CD4-positive, alpha-beta T cell (primary cell): ENCODE measurements around the gene FRMD4B. TPM values are rescaled to one million over a fixed set of nuclear protein-coding genes. Genes with fewer than 3 reads are reported as not detected.
A peak's percentile ranks its signal among the peaks of the same experiment; 100 is the strongest.

ENCODE experiments used
- ATAC-seq: fragments of 200-7000 bp; cut with Tn5 transposase; one replicate; pipeline ENCODE4 v1.10.0; 2022; ENCODE audit warnings: mild to moderate bottlenecking; ENCODE audit not compliant: poor library complexity
- CTCF ChIA-PET: fragments of 350-600 bp; sonication (Branson Sonifier 250); formaldehyde crosslinking; loops from one replicate; lab custom pipeline; 2021; ENCODE audit warnings: antibody characterized with exemption, inconsistent platforms; lab: Charles Lee
- POLR2A ChIA-PET: fragments of 350-600 bp; sonication (Branson Sonifier 250); formaldehyde crosslinking; loops from one replicate; lab custom pipeline; 2021; ENCODE audit warnings: antibody characterized with exemption, inconsistent platforms; lab: Charles Lee
- DNase-seq, 14 experiments: peaks; one replicate each; pipeline ENCODE4 v3.0.0-alpha.2; 2013 to 2020; ENCODE audit warnings: mixed read lengths in 2 of 14
- H3K27ac ChIP-seq, 2 donors: one replicate each; pipeline versions ENCODE4 v1.5.1 to v1.7.0; 2013; ENCODE audit warnings: low read length in 2 of 2, low read depth in 1 of 2, mild to moderate bottlenecking in 1 of 2
- H3K27me3 ChIP-seq, 2 experiments: 1 replicate in 1 of 2; 2 replicates in 1 of 2; pipeline versions ENCODE4 v1.6.1 to v1.7.0; 2013; ENCODE audit warnings: low read length in 2 of 2, control low read depth in 1 of 2, mild to moderate bottlenecking in 1 of 2, moderate library complexity in 1 of 2; ENCODE audit not compliant: insufficient read depth in 2 of 2, control insufficient read depth in 1 of 2
- H3K36me3 ChIP-seq: one replicate; pipeline ENCODE4 v1.6.1; 2013; ENCODE audit warnings: low read length, control low read depth; ENCODE audit not compliant: insufficient read depth
- H3K4me1 ChIP-seq: one replicate; pipeline ENCODE4 v1.6.1; 2013; ENCODE audit warnings: low read length, control low read depth; ENCODE audit not compliant: insufficient read depth
- H3K4me3 ChIP-seq: one replicate; pipeline ENCODE4 v1.5.1; 2013; ENCODE audit warnings: mild to moderate bottlenecking, low read length, moderate library complexity
- H3K9me3 ChIP-seq, 2 experiments: 1 replicate in 1 of 2; 2 replicates in 1 of 2; pipeline versions ENCODE4 v1.6.1 to v1.7.0; 2013; ENCODE audit warnings: low read length in 2 of 2, mild to moderate bottlenecking in 2 of 2, control low read depth in 1 of 2, moderate library complexity in 1 of 2; ENCODE audit not compliant: control insufficient read depth in 1 of 2, insufficient read depth in 1 of 2
- H3K27ac Mint-ChIP-seq: one replicate; pipeline ENCODE4 v1.8.0; 2020; ENCODE audit warnings: mixed read lengths
- H3K27me3 Mint-ChIP-seq: one replicate; pipeline ENCODE4 v1.8.0; 2021; ENCODE audit warnings: mixed read lengths
- H3K36me3 Mint-ChIP-seq: one replicate; pipeline ENCODE4 v1.8.0; 2021; ENCODE audit warnings: low read depth, mixed read lengths
- H3K4me1 Mint-ChIP-seq: one replicate; pipeline ENCODE4 v1.8.0; 2021; ENCODE audit warnings: low read depth, mixed read lengths
- H3K4me3 Mint-ChIP-seq: one replicate; pipeline ENCODE4 v1.8.0; 2020; ENCODE audit warnings: mild to moderate bottlenecking, mixed read lengths
- H3K9me3 Mint-ChIP-seq: one replicate; pipeline ENCODE4 v1.8.0; 2020; ENCODE audit warnings: mixed read lengths
- CTCF ChIP-seq: fragments of 200-600 bp; IDR thresholded peaks from one replicate; pipeline ENCODE4 v1.8.0; 2022; ENCODE audit warnings: antibody characterized with exemption, mild to moderate bottlenecking
- intact Hi-C, 2 experiments: fragments of 100-400 bp; cut with DNase I in 1 of 2; cut with micrococcal nuclease in 1 of 2; formaldehyde crosslinking; loops; one replicate each; pipeline versions ENCODE4 v1.15.1 to v1.9.0; 2023 to 2025; cut with DNase I, micrococcal nuclease
- total RNA-seq, 174 experiments: library from RNA in 2 of 174; stranded (reverse) in 2 of 174; gene quantifications; one replicate each; pipeline ENCODE4 v1.2.3 and lab custom pipeline; 2021 to 2026

Gene FRMD4B
- total RNA-seq, 2 experiments from 2014 or later: 5.5 to 7.7 TPM

DNA sequence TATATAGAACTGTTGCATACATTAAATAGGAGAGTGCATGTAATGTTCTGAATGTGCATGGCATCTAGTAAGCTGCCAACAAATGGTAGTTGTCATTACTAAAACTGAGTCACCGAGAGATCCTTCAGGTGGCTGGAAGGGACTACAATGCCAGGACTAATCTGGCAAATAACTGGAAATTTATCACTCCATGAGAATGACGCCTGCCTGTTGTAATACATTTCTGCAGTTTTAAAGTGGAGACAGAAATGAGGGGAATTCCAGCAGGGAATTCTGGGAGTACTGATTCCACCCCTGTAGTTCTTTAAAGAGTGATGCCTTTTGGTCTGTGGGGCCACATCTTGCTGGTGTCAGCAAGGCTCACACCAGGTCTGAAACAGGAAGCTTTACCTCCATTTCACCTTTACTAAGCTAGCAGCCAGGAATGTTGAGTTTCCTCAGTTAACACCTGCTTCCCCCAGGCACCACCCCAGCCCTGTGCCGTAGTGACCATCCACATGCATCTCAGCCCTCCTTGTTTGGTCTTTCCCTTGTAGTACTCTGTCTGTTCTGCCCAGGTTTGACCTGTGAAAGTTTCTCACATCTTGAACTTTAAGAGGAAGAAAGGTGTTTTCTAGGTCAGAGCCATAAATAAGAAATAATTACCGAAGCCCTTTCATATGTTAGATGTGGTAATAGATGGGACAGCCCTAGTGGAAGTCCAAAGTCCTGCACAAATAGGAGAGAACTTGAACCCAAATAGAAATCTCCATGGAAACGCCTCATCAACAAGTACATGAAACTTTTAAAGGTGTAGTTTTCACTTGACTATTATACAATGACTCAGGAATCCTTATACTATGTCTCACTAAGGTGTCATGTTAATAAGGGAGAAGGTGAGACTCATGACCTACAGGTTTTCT, 206.8 kb downstream of the FRMD4B start:
- Mint-ChIP-seq H3K4me3 (no peak overlapping the region), H3K27me3 (no peaks in the 10 kb centered on the region), H3K27ac (no peak overlapping the region), H3K36me3 (peaks cover 14% of the 10 kb centered on the region), H3K4me1 (peaks cover 6% of the 10 kb centered on the region), H3K9me3 (no peaks in the 10 kb centered on the region)
- ChIA-PET CTCF (interaction anchor here (0.6 to 1.9 kb wide), 2 partner anchors 11 to 128 kb away, joined by 3 to 6 read pairs; no protein-coding TSS in a partner anchor), POLR2A (no interaction called here)
- no peak overlapping the region for H3K4me3 ChIP-seq
- H3K4me1 ChIP-seq: peaks cover 11% of the 10 kb centered on the region
- no peaks in the 10 kb centered on the region for H3K27me3 ChIP-seq
- DNase-seq: peak in 1 of 14 experiments; percentile 32
- intact Hi-C loops: no loop called here
- H3K36me3 ChIP-seq: peaks cover 69% of the 10 kb centered on the region
- no peak for TF ChIP-seq CTCF
- no peaks in the 10 kb centered on the region for H3K9me3 ChIP-seq
- H3K27ac ChIP-seq: no peak overlapping the region
- ATAC-seq: no peak

- no peak overlapping the region for H3K27ac Mint-ChIP-seq
- Histone ChIP-seq H3K4me1 (peaks cover 11% of the 10 kb centered on the region), H3K27me3 (no peaks in the 10 kb centered on the region), H3K27ac (no peak overlapping the region), H3K36me3 (peaks cover 68% of the 10 kb centered on the region), H3K4me3 (no peak overlapping the region), H3K9me3 (no peaks in the 10 kb centered on the region)
- no peak for ATAC-seq
- CTCF ChIA-PET: interaction anchor here (1.9 kb wide), 1 partner anchor 129 kb away, joined by 6 read pairs; no protein-coding TSS in a partner anchor
- DNase-seq: no peak
- peaks cover 14% of the 10 kb centered on the region for H3K36me3 Mint-ChIP-seq
- intact Hi-C loops: no loop called here
- no peak for TF ChIP-seq CTCF
- no peaks in the 10 kb centered on the region for H3K9me3 Mint-ChIP-seq
- H3K4me1 Mint-ChIP-seq: peaks cover 6% of the 10 kb centered on the region
- no peak overlapping the region for H3K4me3 Mint-ChIP-seq
- POLR2A ChIA-PET: no interaction called here
- no peaks in the 10 kb centered on the region for H3K27me3 Mint-ChIP-seq
Measured at GRCh38 chr3:69178082-69178481, 207.8 kb downstream of the FRMD4B start.

GRCh38 chr3:69174871-69175737, 210.8 kb downstream of the FRMD4B start:
- Histone ChIP-seq H3K27ac (no peak overlapping the region), H3K4me1 (peaks cover 11% of the 10 kb centered on the region), H3K27me3 (no peaks in the 10 kb centered on the region), H3K9me3 (no peaks in the 10 kb centered on the region), H3K4me3 (no peak overlapping the region), H3K36me3 (peaks cover 65% of the 10 kb centered on the region)
- Mint-ChIP-seq H3K9me3 (no peaks in the 10 kb centered on the region), H3K4me3 (no peak overlapping the region), H3K36me3 (no peaks in the 10 kb centered on the region), H3K4me1 (peaks cover 6% of the 10 kb centered on the region), H3K27ac (no peak overlapping the region), H3K27me3 (no peaks in the 10 kb centered on the region)
- CTCF ChIA-PET: interaction anchor here (1.4 to 2.8 kb wide), 2 partner anchors 14 to 131 kb away, joined by 7 to 11 read pairs; no protein-coding TSS in a partner anchor
- POLR2A ChIA-PET: no interaction called here
- TF ChIP-seq CTCF: no peak
- intact Hi-C loops: no loop called here
- DNase-seq: no peak
- no peak for ATAC-seq
